COLO668 (cell line): ENCODE results near the gene FOXP3.
A peak's percentile ranks its signal among the peaks of the same experiment; 100 is the strongest.

ENCODE experiments used
- DNase-seq: peaks from one replicate; lab custom pipeline; 2025; ENCODE audit not compliant: unreplicated experiment; lab: John Stamatoyannopoulos, UW

The FOXP3 gene

GRCh38 chrX:49221868-49222267, 42.6 kb downstream of the FOXP3 start:
- DNase-seq: no peak

DNA sequence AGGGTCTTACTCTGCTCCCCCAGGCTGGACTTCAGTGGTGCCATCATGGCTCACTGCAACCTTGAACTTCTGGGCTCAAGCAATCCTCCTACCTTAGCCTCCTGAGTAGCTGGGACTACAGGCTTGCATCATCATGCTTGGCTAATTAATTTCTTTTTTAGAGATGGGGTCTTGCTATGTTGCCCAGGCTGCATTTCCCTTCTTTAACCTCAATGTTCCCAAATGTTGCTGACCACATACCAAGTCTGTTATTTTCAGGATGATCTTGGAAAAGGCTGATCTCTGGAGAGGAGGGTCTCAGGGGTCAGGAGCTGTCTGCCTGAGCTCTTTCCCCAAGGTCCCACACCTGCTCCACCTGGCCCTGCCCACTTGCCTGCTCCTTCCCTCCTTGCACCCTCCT, 44.4 kb downstream of the FOXP3 start:
- no peak for DNase-seq

DNA sequence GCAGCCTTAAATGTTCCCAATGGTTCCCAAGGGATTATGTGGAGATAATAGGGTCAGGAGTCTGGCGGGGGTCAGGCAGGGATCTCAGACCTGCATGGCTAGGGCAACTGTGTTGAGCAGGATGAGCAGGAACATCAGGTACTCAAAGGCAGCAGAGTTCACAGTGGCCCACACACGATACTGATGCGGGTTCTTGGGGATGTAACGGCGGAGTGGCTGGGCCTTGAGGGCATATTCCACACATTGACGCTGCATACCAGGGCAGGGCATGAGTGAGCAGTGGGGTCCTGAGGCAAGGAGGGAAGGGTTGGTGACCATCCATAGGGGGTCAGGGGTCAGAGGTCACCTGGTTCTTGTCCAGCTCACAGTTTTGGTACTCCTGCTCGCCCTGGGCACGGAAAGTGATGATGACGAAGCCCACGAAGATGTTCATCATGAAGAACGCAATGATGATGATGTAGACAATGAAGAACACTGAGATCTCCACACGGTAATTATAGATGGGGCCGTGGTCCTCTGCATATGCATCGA, 49.4 kb downstream of the FOXP3 start:
- no peak for DNase-seq

DNA sequence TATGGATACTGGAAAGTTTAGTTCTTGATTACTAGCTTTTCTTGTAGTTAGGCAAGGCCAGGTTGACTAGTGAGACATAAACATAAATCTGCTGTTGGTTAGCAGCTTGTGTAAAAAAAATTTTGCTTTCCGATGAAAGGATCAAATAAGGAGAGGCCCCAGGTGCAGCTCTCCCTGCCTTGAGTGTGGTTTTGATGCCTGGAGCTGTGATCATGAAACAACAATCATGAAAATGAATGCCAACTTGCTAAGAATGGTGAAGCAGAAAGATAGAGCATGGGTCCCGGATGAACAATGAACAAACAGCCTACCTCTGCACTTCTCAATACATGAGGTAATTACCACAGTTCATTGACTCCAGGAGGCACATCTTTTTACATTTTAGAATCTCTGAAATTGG, 50.1 kb downstream of the FOXP3 start:
- DNase-seq: no peak

GRCh38 chrX:49212861-49213260, 51.6 kb downstream of the FOXP3 start:
- DNase-seq: no peak

- no peak for DNase-seq
Observed at GRCh38 chrX:49212209-49212608, 52.3 kb downstream of the FOXP3 start.

DNA sequence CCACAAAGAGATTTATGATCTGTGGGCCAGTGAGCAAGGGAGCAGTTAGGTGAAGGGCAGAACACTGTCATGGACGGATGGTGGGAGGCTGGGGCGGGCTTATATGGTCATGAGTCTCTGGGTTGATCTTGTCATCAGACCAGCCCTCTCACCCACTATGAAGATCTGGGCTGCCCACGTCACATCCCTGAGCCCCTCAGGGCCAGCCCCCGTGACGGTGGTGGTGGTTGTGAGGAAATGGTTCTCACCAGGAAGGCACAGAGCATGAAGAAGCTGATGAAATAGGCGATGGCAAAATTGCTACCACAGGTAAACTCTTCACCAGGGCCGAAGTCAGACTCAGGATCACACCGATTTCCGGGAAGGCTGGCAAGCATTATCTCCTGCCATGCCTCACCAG, 53.4 kb downstream of the FOXP3 start:
- no peak for DNase-seq

DNA sequence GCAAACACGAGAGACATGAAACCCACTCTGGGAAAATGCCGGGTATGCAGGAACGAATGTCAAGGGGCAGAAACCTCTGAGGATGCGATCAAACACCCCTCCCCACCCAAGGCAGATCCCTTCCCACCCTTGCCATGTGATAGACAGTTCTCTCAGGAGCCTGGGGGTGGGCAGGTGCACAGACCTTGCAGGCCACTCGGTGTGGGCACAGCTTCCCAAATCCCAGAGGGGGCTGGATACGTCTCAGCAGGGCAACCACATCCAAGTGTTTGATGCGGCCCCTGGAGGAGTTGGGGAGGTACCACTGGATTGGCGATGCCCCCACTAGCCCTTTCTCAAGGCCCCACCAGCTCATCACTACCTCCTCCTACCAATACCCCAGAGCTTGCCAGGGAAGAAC, 54.1 kb downstream of the FOXP3 start:
- no peak for DNase-seq

GRCh38 chrX:49209434-49210251, 54.9 kb downstream of the FOXP3 start:
- peak; percentile 16 for DNase-seq

DNA sequence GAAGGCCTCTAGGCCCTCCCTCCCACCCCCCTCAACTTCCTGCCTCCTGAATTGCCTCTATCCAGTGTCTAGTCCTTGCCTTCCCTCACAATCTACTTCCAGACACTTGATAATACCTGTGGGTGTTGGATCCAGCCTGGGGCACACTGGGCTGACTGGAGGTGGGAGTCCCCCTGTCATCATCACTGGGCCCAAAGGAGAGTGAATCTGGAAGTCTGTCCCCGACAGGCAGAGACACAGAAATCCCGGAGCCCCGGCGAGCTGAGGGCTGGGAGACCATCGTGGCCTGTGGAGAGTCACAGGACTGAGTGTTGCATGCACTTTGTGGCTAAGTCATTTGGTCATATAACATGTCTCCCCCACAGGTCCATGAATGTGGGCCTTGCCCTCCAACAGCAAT, 56.1 kb downstream of the FOXP3 start:
- no peak for DNase-seq

DNA sequence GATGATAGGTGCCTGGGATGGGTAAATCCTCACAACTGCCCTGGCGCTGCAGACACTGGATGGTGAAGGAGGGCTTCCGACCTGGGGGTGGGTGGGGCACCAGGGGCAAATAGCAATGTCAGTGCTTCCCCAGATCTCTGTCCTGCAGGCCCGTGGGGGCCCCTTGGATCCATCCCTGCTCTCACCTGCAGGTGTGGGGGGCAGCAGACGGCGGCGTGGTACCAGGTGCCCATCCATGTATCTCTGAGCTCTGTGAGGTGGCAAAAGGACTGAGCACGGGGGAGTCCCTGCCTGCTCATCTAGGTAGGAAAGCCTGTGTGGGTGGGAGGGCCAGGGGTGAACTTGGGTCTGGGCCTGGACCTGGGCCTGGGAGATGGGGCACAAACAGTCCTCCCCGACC, 58.0 kb downstream of the FOXP3 start:
- DNase-seq: no peak

- DNase-seq: no peak
Observed at GRCh38 chrX:49205443-49205842, 59.1 kb downstream of the FOXP3 start.

GRCh38 chrX:49204709-49205108, 59.8 kb downstream of the FOXP3 start:
- no peak for DNase-seq

DNA sequence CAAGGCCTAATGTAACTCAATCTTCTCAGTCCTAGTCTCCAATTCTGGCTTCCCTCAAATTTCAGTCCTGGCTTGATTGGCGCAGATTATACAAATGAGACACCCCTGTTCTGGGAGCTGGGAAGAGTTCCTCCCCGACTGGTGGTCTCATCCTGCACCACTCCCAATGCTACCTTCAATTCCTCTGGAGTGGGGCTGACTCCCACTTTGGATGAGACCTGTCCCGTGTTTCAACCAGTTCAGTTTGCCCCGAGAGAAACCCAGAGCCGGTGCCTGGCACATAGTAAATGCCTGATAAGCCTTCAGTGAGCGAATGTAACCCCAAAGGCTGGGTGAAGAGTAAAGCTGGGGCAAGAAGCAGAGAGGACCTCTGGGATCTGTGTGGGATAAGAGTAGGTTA, 60.5 kb downstream of the FOXP3 start:
- no peak for DNase-seq

GRCh38 chrX:49203536-49203935, 61.0 kb downstream of the FOXP3 start:
- no peak for DNase-seq

GRCh38 chrX:49202022-49202421, 62.5 kb downstream of the FOXP3 start:
- no peak for DNase-seq
